ENCODE measurements around the gene ZNF207.
A peak's percentile ranks its signal among the peaks of the same experiment; 100 is the strongest.
"Not testable (repeated sequence)": the region's sequence is repeated elsewhere in the genome, so short reads cannot be mapped to it uniquely, and the experiment has no call there.

ZNF207 gene

DNA sequence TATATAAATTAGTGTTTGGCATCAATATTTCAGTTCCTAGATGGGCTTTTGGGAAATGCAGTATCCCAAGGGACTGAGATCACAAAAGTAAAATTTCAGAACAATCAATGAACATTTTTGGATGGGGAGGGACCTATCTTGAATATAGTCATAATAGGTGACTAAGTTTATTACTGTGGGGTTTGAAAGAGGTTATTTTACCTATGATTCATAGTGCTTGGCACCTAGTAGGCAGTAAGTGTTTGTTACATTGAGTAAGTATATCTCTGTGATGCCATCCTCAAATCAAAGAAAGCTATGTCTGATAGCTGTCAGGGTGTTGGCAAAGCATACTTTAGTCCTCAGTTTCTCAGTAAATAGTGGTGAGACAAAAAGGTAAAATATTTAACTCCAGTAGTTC is 36.9 kb downstream of the ZNF207 start:
- FAIRE-seq (no peak), DNase-seq (ENCODE audit: low spot score) (no peak)

DNA sequence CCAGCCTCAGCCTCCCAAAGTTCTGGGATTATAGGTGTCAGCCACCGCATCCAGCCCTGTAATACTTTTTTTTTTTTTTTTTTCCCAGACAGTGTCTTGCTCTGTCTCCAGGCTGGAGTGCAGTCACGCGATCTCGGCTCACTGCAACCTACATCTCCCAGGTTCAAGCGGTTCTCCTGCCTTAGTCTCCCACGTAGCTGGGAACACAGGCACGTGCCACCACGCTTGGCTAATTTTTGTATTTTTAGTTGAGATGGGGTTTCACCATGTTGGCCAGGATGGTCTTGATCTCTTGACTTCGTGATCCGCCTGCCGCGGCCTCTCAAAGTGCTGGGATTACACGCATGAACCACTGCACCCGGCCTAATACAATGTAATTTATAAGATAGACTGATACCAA is 38.2 kb downstream of the ZNF207 start:
- not testable (repeated sequence) for FAIRE-seq; DNase-seq (ENCODE audit: low spot score)

DNA sequence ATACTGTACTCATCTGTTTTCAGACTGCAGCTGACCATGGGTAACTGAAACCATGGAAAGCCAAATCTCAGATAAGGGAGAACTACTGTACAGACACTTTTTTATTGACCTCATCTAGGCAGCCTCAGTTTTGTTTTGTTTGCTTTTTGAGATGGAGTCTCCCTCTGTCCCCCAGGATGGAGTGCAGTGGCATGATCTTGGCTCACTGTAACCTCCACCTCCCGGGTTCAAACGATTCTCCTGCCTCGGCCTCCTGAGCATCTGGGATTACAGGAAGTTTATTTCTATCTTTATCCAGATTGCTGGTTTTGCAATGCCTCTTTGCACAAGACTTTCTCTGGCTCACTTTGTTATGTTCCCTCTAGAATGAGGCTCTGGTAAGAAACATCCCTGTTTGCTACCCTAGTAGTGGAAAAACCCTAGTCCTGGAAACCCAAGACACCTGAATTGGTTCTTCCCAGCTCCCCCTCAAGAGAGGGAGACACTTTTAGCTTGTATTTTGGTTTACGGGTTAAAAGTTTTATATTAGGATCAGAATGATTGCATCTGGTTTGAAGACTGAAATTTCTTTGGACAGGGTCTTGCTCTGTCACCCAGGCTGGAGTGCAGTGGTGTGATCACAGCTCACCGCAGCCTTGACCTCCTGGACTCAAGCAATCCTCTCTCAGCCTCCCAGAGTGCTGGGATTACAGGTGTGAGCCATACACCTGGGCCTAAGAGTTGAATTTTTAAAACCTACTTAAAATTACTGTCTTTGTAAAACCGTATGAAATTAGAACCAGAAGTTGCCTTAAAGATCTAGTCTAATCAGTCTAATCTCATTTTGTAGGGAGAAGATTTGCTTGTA is 38.9 kb downstream of the ZNF207 start:
- FAIRE-seq: no peak
- DNase-seq (ENCODE audit: low spot score): no peak

DNA sequence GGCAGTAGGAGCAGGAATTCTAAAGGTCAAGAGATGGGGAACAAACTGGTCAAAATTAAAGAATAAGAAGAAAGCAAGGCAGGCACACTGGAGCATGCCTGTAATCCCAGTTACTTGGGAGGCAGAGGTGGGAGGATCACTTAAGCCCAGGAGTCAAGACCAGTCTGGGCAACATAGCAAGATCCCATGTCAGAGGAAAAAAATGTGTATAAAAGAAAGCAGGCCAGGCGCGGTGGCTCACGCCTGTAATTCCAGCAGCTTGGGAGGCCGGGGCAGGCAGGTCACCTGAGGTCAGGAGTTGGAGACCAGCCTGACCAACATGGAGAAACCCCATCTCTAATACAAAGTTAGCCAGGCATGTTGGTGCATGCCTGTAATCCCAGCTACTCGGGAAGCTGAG is 43.9 kb downstream of the ZNF207 start:
- DNase-seq (ENCODE audit: low spot score) (no peak), FAIRE-seq (no peak)

DNA sequence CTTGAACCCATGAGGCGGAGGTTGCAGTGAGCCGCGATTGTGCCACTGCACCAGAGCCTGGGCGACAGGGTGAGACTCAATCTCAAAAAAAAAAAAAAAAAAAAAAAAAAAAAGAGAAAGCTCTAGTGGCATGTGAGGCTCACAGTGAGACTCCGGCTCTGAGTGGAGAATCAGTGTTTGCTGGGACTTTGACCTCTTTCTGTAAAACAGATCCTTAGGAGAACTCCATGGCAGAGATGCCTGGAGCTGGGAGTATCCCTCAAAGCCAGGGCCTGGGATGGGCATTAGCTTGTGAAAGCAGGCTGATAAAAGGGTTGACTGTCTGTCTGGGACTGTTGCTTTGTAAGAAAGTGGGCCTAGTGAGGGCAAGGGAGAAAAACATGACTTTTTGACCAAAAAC is 46.4 kb downstream of the ZNF207 start:
- no peak for FAIRE-seq
- DNase-seq (ENCODE audit: low spot score): no peak

DNA sequence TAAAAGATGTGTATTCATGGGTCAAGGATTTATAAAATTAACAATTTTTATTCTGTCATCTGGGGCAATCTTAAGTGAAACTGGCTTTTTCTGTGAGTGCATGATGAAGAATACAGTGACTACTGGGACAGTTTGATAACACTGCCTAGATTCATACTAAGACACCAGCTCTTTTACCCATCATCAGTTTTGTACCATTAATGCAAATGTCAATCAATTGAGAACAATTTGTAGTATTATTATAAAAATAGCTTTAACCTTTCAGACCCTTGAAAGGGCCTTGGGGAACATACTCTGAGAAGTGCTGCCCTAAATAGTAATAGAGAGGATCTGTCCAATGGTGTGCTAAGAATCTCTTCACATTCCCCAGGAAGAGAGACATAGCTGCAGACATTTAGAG is 49.0 kb downstream of the ZNF207 start:
- FAIRE-seq (no peak), DNase-seq (ENCODE audit: low spot score) (no peak)

DNA sequence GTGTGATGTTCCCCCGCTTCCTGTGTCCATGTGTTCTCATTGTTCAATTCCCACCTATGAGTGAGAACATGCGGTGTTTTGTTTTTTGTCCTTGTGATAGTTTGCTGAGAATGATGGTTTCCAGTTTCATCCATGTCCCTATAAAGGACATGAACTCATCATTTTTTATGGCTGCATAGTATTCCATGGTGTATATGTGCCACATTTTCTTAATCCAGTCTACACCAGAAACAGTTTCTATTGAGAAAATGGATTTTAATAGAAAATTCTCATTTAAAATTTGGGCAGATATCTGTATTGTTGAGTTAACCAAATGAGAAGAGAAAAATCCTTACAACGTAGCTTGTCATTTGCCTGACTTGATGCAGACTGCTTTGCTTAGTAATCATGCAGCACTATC is 60.1 kb downstream of the ZNF207 start:
- FAIRE-seq; DNase-seq (ENCODE audit: low spot score): not testable (repeated sequence)

DNA sequence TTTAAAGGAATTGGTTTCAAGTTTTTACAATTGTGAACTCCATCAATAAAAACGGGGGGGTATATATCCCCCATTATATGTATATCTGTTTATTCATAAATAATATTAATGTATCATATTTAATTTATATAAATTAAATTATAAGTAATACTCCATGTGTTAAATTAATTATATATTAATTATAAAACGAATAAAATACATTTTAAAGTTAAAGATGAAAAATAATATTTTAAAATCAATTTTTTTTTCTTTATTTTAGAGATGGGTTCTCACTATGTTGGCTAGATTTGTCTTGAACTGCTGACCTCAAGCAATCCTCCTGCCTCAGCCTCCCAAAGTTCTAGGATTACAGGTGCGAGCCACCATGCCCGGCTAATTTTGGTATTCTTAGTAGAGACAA is 76.9 kb downstream of the ZNF207 start:
- no peak for DNase-seq (ENCODE audit: low spot score)
- peak; percentile 56 for FAIRE-seq

DNA sequence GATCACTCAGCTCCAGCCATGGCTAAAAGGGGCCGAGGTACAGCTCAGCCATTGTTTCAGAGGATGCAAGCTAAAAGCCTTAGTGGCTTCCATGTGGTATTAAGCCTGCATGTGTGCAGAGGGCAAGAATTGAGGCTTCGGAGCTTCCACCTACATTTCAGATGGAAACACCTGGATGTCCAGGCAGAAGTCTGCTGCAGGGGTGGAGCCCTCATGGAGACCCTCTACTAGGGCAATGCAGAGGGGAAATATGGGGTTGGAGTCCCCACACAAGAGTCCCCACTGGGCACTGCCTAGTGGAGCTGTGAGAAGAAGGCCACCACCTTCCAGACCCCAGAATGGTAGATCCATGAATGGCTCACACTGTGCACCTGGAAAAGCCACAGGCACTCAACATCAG is 79.6 kb downstream of the ZNF207 start:
- no peak for DNase-seq (ENCODE audit: low spot score)
- FAIRE-seq: no peak
